Cardiac fibroblast (primary cell): ENCODE data around the gene INO80C.
A peak's percentile ranks its signal among the peaks of the same experiment; 100 is the strongest.

Experiments
- DNase-seq, 2 donors: peaks; one replicate each; pipeline versions ENCODE4 v3.0.0 to v3.0.0-alpha.2; 2010; ENCODE audit warnings: low read depth in 2 of 2
- H3K4me3 ChIP-seq, 2 donors: replicated peaks in 1 of 2; 1 replicate in 1 of 2; 2 replicates in 1 of 2; pipeline ENCODE4 v1.5.1; 2011; ENCODE audit warnings: low read depth in 2 of 2, low read length in 2 of 2, mild to moderate bottlenecking in 2 of 2, moderate library complexity in 1 of 2
- CTCF ChIP-seq: IDR thresholded peaks from one replicate; pipeline ENCODE4 v1.5.1; 2011; ENCODE audit warnings: low read depth, mild to moderate bottlenecking, low read length, inconsistent platforms

The INO80C gene

GRCh38 chr18:35444636-35445035 lies 53.1 kb downstream of the INO80C start:
- H3K4me3 ChIP-seq, result no peak overlapping the region
- TF ChIP-seq CTCF, result no peak
- no peak for DNase-seq

GRCh38 chr18:35443847-35444246 lies 53.9 kb downstream of the INO80C start:
- no peak for DNase-seq
- no peak for TF ChIP-seq CTCF
- H3K4me3 ChIP-seq, result no peak overlapping the region

- TF ChIP-seq CTCF, result no peak
- DNase-seq, result no peak
- no peak overlapping the region for H3K4me3 ChIP-seq
Observed at GRCh38 chr18:35443434-35443833, 54.3 kb downstream of the INO80C start.

GRCh38 chr18:35442701-35443100 lies 55.1 kb downstream of the INO80C start:
- H3K4me3 ChIP-seq, result no peak overlapping the region
- no peak for DNase-seq
- no peak for TF ChIP-seq CTCF

- H3K4me3 ChIP-seq, result no peak overlapping the region
- no peak for DNase-seq
- TF ChIP-seq CTCF, result no peak
Observed at GRCh38 chr18:35441857-35442595, 55.7 kb downstream of the INO80C start.

- no peak overlapping the region for H3K4me3 ChIP-seq
- peak in 1 of 2 donors; percentile 54 for DNase-seq
- no peak for TF ChIP-seq CTCF
Observed at GRCh38 chr18:35438480-35439234, 59.1 kb downstream of the INO80C start.
